ENCODE results near the gene MAST3.

The MAST3 gene

DNA sequence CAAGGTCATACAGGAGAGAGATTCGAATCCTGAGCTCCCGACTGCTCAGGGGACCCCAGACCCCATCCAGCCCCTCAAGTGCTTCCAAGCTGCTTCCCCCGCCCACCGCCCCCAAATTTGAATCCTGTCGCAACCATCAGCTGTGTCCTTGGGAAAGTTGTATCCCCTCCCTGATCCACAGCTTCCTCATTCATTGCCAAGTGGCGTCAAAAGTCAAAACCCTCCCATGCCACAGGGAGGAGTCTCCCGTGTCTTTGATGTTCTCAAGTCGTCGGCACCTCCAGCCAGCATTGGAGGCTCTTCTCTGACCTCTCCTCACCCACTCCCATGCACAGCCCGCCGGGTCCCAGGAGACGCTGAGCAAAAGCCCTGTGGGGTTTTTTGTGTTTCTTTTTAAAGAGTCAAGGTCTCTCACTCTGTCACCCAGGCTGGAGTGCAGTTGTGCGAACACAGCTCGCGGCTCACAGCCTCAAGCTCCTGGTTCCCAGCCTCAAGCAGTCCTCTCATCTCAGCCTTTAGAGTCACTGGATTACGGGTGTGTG, 73.2 kb downstream of the MAST3 start:
- peaks cover 43% of the 10 kb centered on the region for H3K36me3 ChIP-seq (replicated peaks; ENCODE audit: low read depth, low read length)
- no peaks in the 10 kb centered on the region for H3K9me3 ChIP-seq (ENCODE audit: insufficient read depth, low read length)
- no peak overlapping the region for H2AFZ ChIP-seq (ENCODE audit: low read depth, low read length)
- no peaks in the 10 kb centered on the region for H3K27me3 ChIP-seq (ENCODE audit: low read depth, low read length)
- H4K20me1 ChIP-seq (ENCODE audit: insufficient read depth, low read length): peaks cover 9% of the 10 kb centered on the region
- no peak for TF ChIP-seq EZH2phosphoT487 (IDR thresholded peaks at IDR 0.05; ENCODE audit: low read depth)
- TF ChIP-seq, protein P1, sequence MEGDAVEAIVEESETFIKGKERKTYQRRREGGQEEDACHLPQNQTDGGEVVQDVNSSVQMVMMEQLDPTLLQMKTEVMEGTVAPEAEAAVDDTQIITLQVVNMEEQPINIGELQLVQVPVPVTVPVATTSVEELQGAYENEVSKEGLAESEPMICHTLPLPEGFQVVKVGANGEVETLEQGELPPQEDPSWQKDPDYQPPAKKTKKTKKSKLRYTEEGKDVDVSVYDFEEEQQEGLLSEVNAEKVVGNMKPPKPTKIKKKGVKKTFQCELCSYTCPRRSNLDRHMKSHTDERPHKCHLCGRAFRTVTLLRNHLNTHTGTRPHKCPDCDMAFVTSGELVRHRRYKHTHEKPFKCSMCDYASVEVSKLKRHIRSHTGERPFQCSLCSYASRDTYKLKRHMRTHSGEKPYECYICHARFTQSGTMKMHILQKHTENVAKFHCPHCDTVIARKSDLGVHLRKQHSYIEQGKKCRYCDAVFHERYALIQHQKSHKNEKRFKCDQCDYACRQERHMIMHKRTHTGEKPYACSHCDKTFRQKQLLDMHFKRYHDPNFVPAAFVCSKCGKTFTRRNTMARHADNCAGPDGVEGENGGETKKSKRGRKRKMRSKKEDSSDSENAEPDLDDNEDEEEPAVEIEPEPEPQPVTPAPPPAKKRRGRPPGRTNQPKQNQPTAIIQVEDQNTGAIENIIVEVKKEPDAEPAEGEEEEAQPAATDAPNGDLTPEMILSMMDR (IDR thresholded peaks at IDR 0.05; ENCODE audit: low read depth, low read length): no peak
- H3K9ac ChIP-seq (ENCODE audit: low read length): peak overlapping the region; percentile 36; the same call in 1 of the 2 replicates
- peak overlapping the region; percentile 42 for H3K4me2 ChIP-seq (ENCODE audit: low read length)
- H3K4me1 ChIP-seq (ENCODE audit: low read length): peaks cover 65% of the 10 kb centered on the region
- peaks cover 32% of the 10 kb centered on the region for H3K79me2 ChIP-seq (ENCODE audit: low read length)
- peak overlapping the region; percentile 96 for H3K27ac ChIP-seq (ENCODE audit: low read length)
- H3K4me3 ChIP-seq (ENCODE audit: low read length): peak overlapping the region; percentile 5; the same call in 1 of the 2 replicates

DNA sequence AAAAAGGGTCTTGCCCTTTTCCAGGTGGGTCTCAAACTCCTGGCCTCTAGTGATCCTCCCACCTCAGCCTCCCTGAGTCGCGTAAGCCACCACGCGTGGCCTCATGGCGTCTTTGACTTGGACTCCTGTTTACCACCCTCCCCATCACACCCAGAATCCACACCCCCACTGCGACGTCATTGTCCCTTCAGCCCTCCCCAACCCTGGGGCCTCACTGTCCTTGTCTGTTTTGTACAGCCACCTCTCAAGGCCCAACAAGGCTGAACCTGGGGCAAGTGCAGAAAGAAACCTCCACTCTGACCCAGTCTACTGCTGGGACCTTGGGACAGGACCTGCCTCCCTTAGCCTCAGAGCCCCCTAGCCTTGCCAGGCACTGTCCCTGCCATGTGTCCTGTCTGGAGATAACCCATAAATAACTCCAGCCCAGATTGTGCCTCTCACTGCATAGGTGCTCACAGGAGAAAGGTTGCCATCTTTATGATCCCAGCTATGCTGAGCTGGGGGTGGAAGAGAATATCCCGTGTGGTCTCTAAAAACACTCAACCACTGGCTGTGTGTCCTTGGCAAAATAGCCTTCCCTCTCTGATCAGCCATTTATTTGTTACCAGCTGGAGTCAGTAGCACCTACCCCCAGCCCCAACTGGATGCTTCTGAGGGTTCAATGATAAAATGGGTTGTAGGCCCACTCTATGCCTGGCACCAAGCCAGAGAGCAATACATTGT, 74.2 kb downstream of the MAST3 start:
- Histone ChIP-seq H3K79me2 (ENCODE audit: low read length) (peaks cover 38% of the 10 kb centered on the region), H2AFZ (ENCODE audit: low read depth, low read length) (no peak overlapping the region), H3K9ac (ENCODE audit: low read length) (peak overlapping the region; percentile 88), H3K27me3 (ENCODE audit: low read depth, low read length) (no peaks in the 10 kb centered on the region), H3K27ac (ENCODE audit: low read length) (peak overlapping the region; percentile 96), H3K4me2 (ENCODE audit: low read length) (peak overlapping the region; percentile 89), H3K4me3 (ENCODE audit: low read length) (no peak overlapping the region), H3K4me1 (ENCODE audit: low read length) (peaks cover 65% of the 10 kb centered on the region), H4K20me1 (ENCODE audit: insufficient read depth, low read length) (peaks cover 15% of the 10 kb centered on the region), H3K9me3 (ENCODE audit: insufficient read depth, low read length) (no peaks in the 10 kb centered on the region), H3K36me3 (replicated peaks; ENCODE audit: low read depth, low read length) (peaks cover 49% of the 10 kb centered on the region)
- no peak for TF ChIP-seq EZH2phosphoT487 (IDR thresholded peaks at IDR 0.05; ENCODE audit: low read depth)
- TF ChIP-seq, protein P1 (IDR thresholded peaks at IDR 0.05; ENCODE audit: low read depth, low read length): no peak

DNA sequence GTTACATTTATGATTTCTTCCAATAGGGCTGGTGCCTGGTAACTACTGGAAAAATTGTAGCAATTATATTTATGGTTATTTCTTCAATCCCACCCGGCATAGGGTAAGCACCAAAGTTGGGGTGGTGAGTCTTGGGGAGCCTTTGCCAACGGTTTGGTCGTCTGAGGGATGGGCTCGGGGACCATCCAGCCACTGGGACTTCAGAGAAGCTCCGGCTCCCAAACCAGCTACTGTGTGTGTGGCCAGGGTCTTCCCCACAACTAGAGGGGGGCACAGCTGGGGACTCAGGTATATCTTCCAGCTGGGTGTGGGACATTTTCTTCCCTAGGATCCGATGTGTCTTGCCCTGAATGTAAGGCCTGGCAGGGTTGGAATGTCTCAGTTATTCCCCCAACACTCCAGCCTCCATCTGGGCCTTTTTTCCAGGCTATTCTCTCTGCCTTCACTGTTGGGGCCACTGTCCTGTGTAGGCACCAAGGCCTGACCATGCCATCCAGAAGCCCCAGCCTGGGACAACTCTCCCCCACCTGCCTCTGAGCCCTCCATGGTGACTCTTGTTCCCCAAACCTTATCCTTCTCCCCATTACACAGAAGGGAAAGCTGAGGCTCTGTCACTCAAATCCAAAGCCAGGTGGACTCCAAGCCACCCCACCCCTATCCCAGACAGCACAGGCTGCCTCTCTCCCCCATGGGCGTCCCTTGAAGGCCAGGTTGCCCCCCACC, 74.9 kb downstream of the MAST3 start:
- peak overlapping the region; percentile 96 for H3K27ac ChIP-seq (ENCODE audit: low read length)
- peaks cover 39% of the 10 kb centered on the region for H3K79me2 ChIP-seq (ENCODE audit: low read length)
- peak overlapping the region; percentile 84 for H3K4me3 ChIP-seq (ENCODE audit: low read length)
- H3K4me2 ChIP-seq (ENCODE audit: low read length): peak overlapping the region; percentile 89
- H3K4me1 ChIP-seq (ENCODE audit: low read length): peaks cover 65% of the 10 kb centered on the region
- no peaks in the 10 kb centered on the region for H3K9me3 ChIP-seq (ENCODE audit: insufficient read depth, low read length)
- peaks cover 49% of the 10 kb centered on the region for H3K36me3 ChIP-seq (replicated peaks; ENCODE audit: low read depth, low read length)
- H2AFZ ChIP-seq (ENCODE audit: low read depth, low read length): no peak overlapping the region
- peak overlapping the region; percentile 88 for H3K9ac ChIP-seq (ENCODE audit: low read length)
- no peak for TF ChIP-seq EZH2phosphoT487 (IDR thresholded peaks at IDR 0.05; ENCODE audit: low read depth)
- TF ChIP-seq, protein P1 (IDR thresholded peaks at IDR 0.05; ENCODE audit: low read depth, low read length): no peak
- no peaks in the 10 kb centered on the region for H3K27me3 ChIP-seq (ENCODE audit: low read depth, low read length)
- H4K20me1 ChIP-seq (ENCODE audit: insufficient read depth, low read length): peaks cover 21% of the 10 kb centered on the region

DNA sequence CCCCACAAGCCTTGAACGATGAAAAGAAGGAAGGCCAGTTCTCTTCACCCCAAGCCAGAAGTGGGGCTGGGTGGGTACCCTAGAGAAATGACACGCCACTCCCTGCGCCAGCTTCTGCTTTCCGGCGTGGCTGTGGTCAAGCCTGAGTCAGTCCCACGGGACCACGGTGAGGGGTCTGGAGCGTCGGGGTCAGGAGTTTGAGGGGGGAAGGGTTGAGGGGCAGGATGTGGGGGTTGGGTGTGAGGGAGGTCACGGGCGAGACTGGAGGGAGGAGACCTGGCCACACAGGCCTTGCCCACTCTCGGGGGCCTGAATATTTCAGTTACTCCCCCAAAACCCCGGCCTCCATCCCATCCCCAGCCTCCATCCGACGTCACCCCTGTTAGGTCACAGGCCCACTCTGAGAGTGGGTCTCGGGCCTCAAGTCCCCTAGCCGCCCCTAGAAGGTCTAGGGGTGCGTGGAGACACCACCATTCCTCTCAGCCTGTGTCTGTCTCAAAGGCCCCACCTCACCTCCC, 75.5 kb downstream of the MAST3 start:
- Histone ChIP-seq H3K4me1 (ENCODE audit: low read length) (peaks cover 62% of the 10 kb centered on the region), H3K27ac (ENCODE audit: low read length) (peak overlapping the region; percentile 96), H3K36me3 (replicated peaks; ENCODE audit: low read depth, low read length) (peaks cover 51% of the 10 kb centered on the region), H3K9ac (ENCODE audit: low read length) (peak overlapping the region; percentile 88), H3K79me2 (ENCODE audit: low read length) (peaks cover 39% of the 10 kb centered on the region), H4K20me1 (ENCODE audit: insufficient read depth, low read length) (peaks cover 24% of the 10 kb centered on the region), H3K27me3 (ENCODE audit: low read depth, low read length) (no peaks in the 10 kb centered on the region), H3K4me3 (ENCODE audit: low read length) (peak overlapping the region; percentile 84), H3K9me3 (ENCODE audit: insufficient read depth, low read length) (no peaks in the 10 kb centered on the region), H3K4me2 (ENCODE audit: low read length) (peak overlapping the region; percentile 89), H2AFZ (ENCODE audit: low read depth, low read length) (no peak overlapping the region)
- TF ChIP-seq EZH2phosphoT487 (IDR thresholded peaks at IDR 0.05; ENCODE audit: low read depth): no peak
- TF ChIP-seq, protein P1 (IDR thresholded peaks at IDR 0.05; ENCODE audit: low read depth, low read length): no peak
